H1 (cell line): ENCODE measurements around the gene GABPB2. TPM values are rescaled to one million over a fixed set of nuclear protein-coding genes. Genes with fewer than 3 reads are reported as not detected.

Source experiments
- CTCF ChIA-PET: fragments of 300-600 bp; sonication (Branson Sonifier 250); formaldehyde crosslinking; loops from one replicate; lab custom pipeline; 2021; ENCODE audit not compliant: partially characterized antibody; lab: Charles Lee
- POLR2A ChIA-PET: fragments of 300-600 bp; sonication (Branson Sonifier 250); formaldehyde crosslinking; loops from one replicate; lab custom pipeline; 2021; ENCODE audit warnings: inconsistent platforms; ENCODE audit not compliant: partially characterized antibody; lab: Charles Lee
- DNase-seq, 2 experiments: peaks; one replicate each; pipeline versions ENCODE4 v3.0.0 to v3.0.0-alpha.2; 2010 to 2022; ENCODE audit warnings: low spot score in 2 of 2, low read depth in 1 of 2, mixed read lengths in 1 of 2
- FAIRE-seq: peaks from 2 replicates; lab custom pipeline; 2011; peaks lifted over from hg19 to GRCh38; lab: Jason Lieb, UNC
- H2AFZ ChIP-seq: 2 replicates; pipeline ENCODE4 v1.8.1; 2012; ENCODE audit warnings: low read length, inconsistent platforms
- H2AK5ac ChIP-seq: 2 replicates; pipeline ENCODE4 v1.6.1; 2013; ENCODE audit warnings: low read depth, low read length
- H2BK120ac ChIP-seq: replicated peaks from 2 replicates; pipeline ENCODE3; 2013; ENCODE audit warnings: low read depth, low read length, inconsistent platforms
- H2BK12ac ChIP-seq: 2 replicates; pipeline ENCODE4 v1.6.1; 2013; ENCODE audit warnings: low read depth, low read length
- H2BK15ac ChIP-seq: 2 replicates; pipeline ENCODE4 v1.6.1; 2013; ENCODE audit warnings: low read length
- H2BK20ac ChIP-seq: 2 replicates; pipeline ENCODE4 v1.6.1; 2013; ENCODE audit warnings: low read length
- H2BK5ac ChIP-seq: 2 replicates; pipeline ENCODE4 v1.6.1; 2013; ENCODE audit warnings: low read depth, low read length
- H3K14ac ChIP-seq: 2 replicates; pipeline ENCODE4 v1.6.1; 2013; ENCODE audit warnings: inconsistent platforms; ENCODE audit not compliant: insufficient read length
- H3K18ac ChIP-seq: 2 replicates; pipeline ENCODE4 v1.6.1; 2013; ENCODE audit warnings: low read length; ENCODE audit errors: extremely low read depth
- H3K23ac ChIP-seq: 2 replicates; pipeline ENCODE4 v1.6.1; 2013; ENCODE audit warnings: inconsistent platforms; ENCODE audit not compliant: insufficient read length
- H3K23me2 ChIP-seq: 2 replicates; pipeline ENCODE4 v1.6.1; 2013; ENCODE audit warnings: low read depth, low read length
- H3K27ac ChIP-seq: 2 replicates; pipeline ENCODE4 v1.6.1; 2011; ENCODE audit warnings: low read depth, low read length, inconsistent platforms
- H3K27me3 ChIP-seq, 4 experiments: replicated peaks in 1 of 4; 1 replicate in 1 of 4; 2 replicates in 3 of 4; pipeline versions ENCODE4 v1.6.1 to v1.8.1; 2011 to 2013; ENCODE audit warnings: low read length in 3 of 4, mild to moderate bottlenecking in 3 of 4, inconsistent platforms in 2 of 4, mixed read lengths in 2 of 4, moderate library complexity in 1 of 4; ENCODE audit not compliant: control insufficient read depth in 3 of 4, insufficient read depth in 3 of 4; ENCODE audit errors: extremely low read depth in 1 of 4
- H3K36me3 ChIP-seq, 4 experiments: 2 replicates each; pipeline versions ENCODE4 v1.6.1 to v1.8.1; 2011 to 2013; ENCODE audit warnings: mild to moderate bottlenecking in 4 of 4, low read length in 3 of 4, moderate library complexity in 2 of 4, control low read depth in 1 of 4, inconsistent platforms in 1 of 4; ENCODE audit not compliant: insufficient read depth in 4 of 4, control insufficient read depth in 2 of 4
- H3K4ac ChIP-seq: replicated peaks from 2 replicates; pipeline ENCODE3; 2013; ENCODE audit warnings: low read length, low read depth, mixed read lengths, inconsistent platforms; ENCODE audit not compliant: insufficient read length
- H3K4me1 ChIP-seq, 4 experiments: replicated peaks in 1 of 4; 1 replicate in 1 of 4; 2 replicates in 3 of 4; pipeline versions ENCODE4 v1.6.1 to v1.8.1; 2011 to 2013; ENCODE audit warnings: low read length in 3 of 4, inconsistent platforms in 2 of 4, mixed read lengths in 1 of 4; ENCODE audit not compliant: insufficient read depth in 4 of 4, control insufficient read depth in 3 of 4
- H3K4me2 ChIP-seq, 2 experiments: 2 replicates each; pipeline versions ENCODE4 v1.6.1 to v1.8.1; 2011 to 2013; ENCODE audit warnings: low read depth in 2 of 2, low read length in 2 of 2, control low read depth in 1 of 2, inconsistent platforms in 1 of 2, mild to moderate bottlenecking in 1 of 2; ENCODE audit not compliant: insufficient read depth in 1 of 2
- H3K4me3 ChIP-seq, 4 experiments: fragments of 200-600, 300-600 bp in 1 of 4; sonication (generic), shearing (Covaris generic), sonication (Bioruptor Twin) in 1 of 4; 2 replicates each; pipeline versions ENCODE4 v1.5.1 to v1.8.1; 2011 to 2016; ENCODE audit warnings: low read length in 4 of 4, low read depth in 3 of 4, control low read depth in 2 of 4, inconsistent platforms in 2 of 4, mild to moderate bottlenecking in 2 of 4, mixed read lengths in 1 of 4, moderate library complexity in 1 of 4; ENCODE audit not compliant: insufficient read depth in 2 of 4; ENCODE audit errors: extremely low read depth in 1 of 4
- H3K56ac ChIP-seq: replicated peaks from 2 replicates; pipeline ENCODE3; 2013; ENCODE audit warnings: low read depth, mild to moderate bottlenecking, mixed read lengths, low read length, inconsistent platforms; ENCODE audit not compliant: insufficient read length
- H3K79me1 ChIP-seq: 2 replicates; pipeline ENCODE4 v1.6.1; 2013; ENCODE audit warnings: low read depth, low read length, control low read depth
- H3K79me2 ChIP-seq, 2 experiments: 2 replicates each; pipeline versions ENCODE4 v1.6.1 to v1.8.1; 2012 to 2013; ENCODE audit warnings: low read length in 2 of 2, mild to moderate bottlenecking in 2 of 2, inconsistent platforms in 1 of 2; ENCODE audit not compliant: insufficient read depth in 2 of 2, control insufficient read depth in 1 of 2
- H3K9ac ChIP-seq, 4 experiments: replicated peaks in 1 of 4; 1 replicate in 1 of 4; 2 replicates in 3 of 4; pipeline versions ENCODE4 v1.6.1 to v1.8.1; 2011 to 2013; ENCODE audit warnings: low read depth in 3 of 4, low read length in 3 of 4, control low read depth in 2 of 4, mild to moderate bottlenecking in 2 of 4, moderate library complexity in 2 of 4, inconsistent platforms in 1 of 4; ENCODE audit errors: extremely low read depth in 1 of 4
- H3K9me3 ChIP-seq, 2 experiments: 2 replicates each; pipeline versions ENCODE4 v1.6.1 to v1.8.1; 2012 to 2013; ENCODE audit warnings: mild to moderate bottlenecking in 2 of 2, moderate library complexity in 2 of 2, control low read depth in 1 of 2, inconsistent platforms in 1 of 2, low read depth in 1 of 2, low read length in 1 of 2, mixed read lengths in 1 of 2; ENCODE audit not compliant: insufficient read depth in 2 of 2
- H4K20me1 ChIP-seq, 2 experiments: replicated peaks in 1 of 2; 2 replicates each; pipeline versions ENCODE3 to v1.8.1; 2011 to 2013; ENCODE audit warnings: inconsistent platforms in 2 of 2, low read length in 2 of 2, mild to moderate bottlenecking in 1 of 2; ENCODE audit not compliant: insufficient read depth in 2 of 2, control insufficient read depth in 1 of 2
- H4K5ac ChIP-seq: 2 replicates; pipeline ENCODE4 v1.6.1; 2013; ENCODE audit warnings: low read length, low read depth, mixed read lengths, inconsistent platforms; ENCODE audit not compliant: insufficient read length
- H4K8ac ChIP-seq: 2 replicates; pipeline ENCODE4 v1.8.0; 2013; ENCODE audit warnings: mild to moderate bottlenecking, moderate library complexity, low read length, inconsistent platforms; ENCODE audit not compliant: insufficient read depth; ENCODE audit errors: extremely low read depth
- H4K91ac ChIP-seq: replicated peaks from 2 replicates; pipeline ENCODE3; 2013; ENCODE audit warnings: low read length, mixed read lengths, inconsistent platforms; ENCODE audit not compliant: insufficient read length
- BRCA1 ChIP-seq: IDR thresholded peaks from 2 replicates; pipeline ENCODE4 v1.6.1; 2012; ENCODE audit warnings: low read depth, low read length, improper control_type of control experiment
- POLR2AphosphoS5 ChIP-seq: IDR thresholded peaks from 2 replicates; pipeline ENCODE4 v1.6.1; 2011; ENCODE audit warnings: low read depth, low read length
- SIN3A ChIP-seq, 2 experiments: IDR thresholded peaks in 1 of 2; conservative IDR thresholded peaks in 1 of 2; 2 replicates each; pipeline ENCODE4 v1.6.1; 2011 to 2012; ENCODE audit warnings: low read length in 2 of 2, improper control_type of control experiment in 1 of 2, low read depth in 1 of 2, mild to moderate bottlenecking in 1 of 2
- SIRT6 ChIP-seq: IDR thresholded peaks from one replicate; pipeline ENCODE4 v1.7.1; 2012; ENCODE audit warnings: low read length, inconsistent platforms
- SIX5 ChIP-seq: IDR thresholded peaks from 2 replicates; pipeline ENCODE4 v1.6.1; 2011; ENCODE audit warnings: mild to moderate bottlenecking, low read depth, low read length
- TAF1 ChIP-seq: IDR thresholded peaks from 2 replicates; pipeline ENCODE4 v1.6.1; 2011; ENCODE audit warnings: mild to moderate bottlenecking, low read depth, low read length
- WGBS, 2 experiments: shearing (Covaris generic) in 1 of 2; methylation state at CpG; one replicate each; pipeline versions ENCODE4 v1.1.6 to v1.1.7; 2013 to 2015; ENCODE audit warnings: low lambda C conversion rate in 2 of 2, mixed read lengths in 2 of 2, inconsistent platforms in 1 of 2, low coverage in 1 of 2, missing lambda C conversion rate in 1 of 2; ENCODE audit not compliant: insufficient replicate concordance in 2 of 2, insufficient coverage in 1 of 2, insufficient read length in 1 of 2; ENCODE audit errors: extremely low coverage in 1 of 2, missing lambda C conversion rate in 1 of 2; 5-methylcytosine and 5-hydroxymethylcytosine counted together
- polyA plus RNA-seq, 7 experiments: library from polyadenylated mRNA; depleted of rRNA in 3 of 7; stranded (reverse) in 5 of 7; unstranded in 2 of 7; fragments of >200 nt in 5 of 7; fragments of 200-250 nt in 2 of 7; gene quantifications; 1 replicate in 5 of 7; 2 replicates in 1 of 7; 4 replicates in 1 of 7; pipeline versions ENCODE4 v1.2.1 to v1.2.3, GENCODE V29; 2011 to 2013; ENCODE audit warnings: missing spikeins in 2 of 7, mixed read lengths in 2 of 7
- total RNA-seq: library from RNA; stranded (reverse); fragmentation: NEBNext Ultra II Directional; extraction: Animal tissue kit (Norgen Biotek cat#: 25700); gene quantifications from 2 replicates; pipeline ENCODE4 v1.2.1, GENCODE V29; 2021

Gene GABPB2
- total and polyA plus RNA-seq, 2 of the 8 experiments (the other 6 are each of a cell fraction or from before 2014, with no cell fraction given), result 1.8 to 2.4 TPM

GRCh38 chr1:151049458-151049857, 21.1 kb upstream of the GABPB2 start:
- Histone ChIP-seq H2AFZ (no peak overlapping the region), H2BK15ac (no peak overlapping the region), H3K27me3 (no peaks in the 10 kb centered on the region), H3K9me3 (no peaks in the 10 kb centered on the region), H3K4me2 (peak overlapping the region in 1 of 2 experiments; percentile 13; a peak in 1 of 4 replicates), H2BK5ac (no peak overlapping the region), H4K91ac (no peak overlapping the region), H2BK12ac (no peak overlapping the region; the same call in 1 of the 2 replicates), H3K23me2 (peaks cover 8% of the 10 kb centered on the region; the same call in 1 of the 2 replicates), H2AK5ac (no peak overlapping the region), H3K4ac (no peak overlapping the region), H4K20me1 (peaks cover 0 to 3% of the 10 kb centered on the region in 2 experiments), H3K18ac (no peak overlapping the region), H2BK120ac (no peak overlapping the region), H3K14ac (no peak overlapping the region), H3K79me2 (no peaks in the 10 kb centered on the region), H3K9ac (no peak overlapping the region), H3K4me1 (peaks cover 0 to 7% (median 3%) of the 10 kb centered on the region in 4 experiments; a peak in 4 of 7 replicates), H3K27ac (no peak overlapping the region), H3K23ac (no peak overlapping the region), H3K4me3 (no peak overlapping the region), H2BK20ac (no peak overlapping the region), H3K56ac (no peak overlapping the region), H3K79me1 (no peaks in the 10 kb centered on the region), H4K8ac (no peak overlapping the region), H4K5ac (no peak overlapping the region), H3K36me3 (peaks cover 7 to 41% (median 22%) of the 10 kb centered on the region in 4 experiments)
- no peak for DNase-seq
- 93% methylated on average over 5 of the region's 5 CpGs; no CpG with 5 or more reads in 1 of the 2 experiments for WGBS, 2 experiments
- ChIA-PET CTCF (interaction anchor here (0.7 to 9.6 kb wide), 6 partner anchors 10 to 24 kb away, joined by 3 to 95 read pairs (median 6); partner anchors contain the start of genes BNIPL, CDC42SE1 and MLLT11), POLR2A (interaction anchor here (0.5 to 7.7 kb wide), 10 partner anchors 9 to 699 kb away, joined by 3 to 107 read pairs (median 4); partner anchors contain the start of genes BNIPL, CDC42SE1 and MLLT11)
- no peak for FAIRE-seq
- no peak; the same call in 1 of the 2 replicates for TF ChIP-seq POLR2AphosphoS5
- no peak for TF ChIP-seq BRCA1
- no peak for TF ChIP-seq SIRT6
- TF ChIP-seq SIX5, result no peak
- TF ChIP-seq SIN3A (conservative IDR thresholded peaks at IDR 0.05 in 1 of 2, IDR thresholded peaks at IDR 0.05 in 1 of 2; ENCODE audit: low read depth in 1 of 2, low read length in 2 of 2), result no peak
- no peak for TF ChIP-seq TAF1
